Neuronal stem cell (in vitro differentiated cells): ENCODE data around the gene GJB3.

Source experiments
- DNase-seq: peaks from one replicate; pipeline ENCODE4 v3.0.0-alpha.2; 2013; ENCODE audit warnings: low spot score
- H2AFZ ChIP-seq: one replicate; pipeline ENCODE4 v1.6.1; 2013; ENCODE audit warnings: mild to moderate bottlenecking, low read length, inconsistent platforms
- H2AK5ac ChIP-seq: 2 replicates; pipeline ENCODE4 v1.6.1; 2013; ENCODE audit warnings: low read depth, mild to moderate bottlenecking, inconsistent platforms, low read length, moderate library complexity, mixed read lengths
- H2BK120ac ChIP-seq: 2 replicates; pipeline ENCODE4 v1.6.1; 2013; ENCODE audit warnings: low read depth, mild to moderate bottlenecking, inconsistent platforms, low read length, moderate library complexity, mixed read lengths
- H2BK12ac ChIP-seq: one replicate; pipeline ENCODE4 v1.6.1; 2013; ENCODE audit warnings: low read length, inconsistent platforms
- H2BK15ac ChIP-seq: 2 replicates; pipeline ENCODE4 v1.6.1; 2013; ENCODE audit warnings: mild to moderate bottlenecking, low read length, inconsistent platforms, mixed read lengths
- H2BK5ac ChIP-seq: one replicate; pipeline ENCODE4 v1.6.1; 2013; ENCODE audit warnings: inconsistent platforms, mild to moderate bottlenecking, low read length, moderate library complexity
- H3K14ac ChIP-seq: one replicate; pipeline ENCODE4 v1.6.1; 2013; ENCODE audit warnings: low read length, inconsistent platforms
- H3K18ac ChIP-seq: 2 replicates; pipeline ENCODE4 v1.6.1; 2013; ENCODE audit warnings: low read length, inconsistent platforms
- H3K23ac ChIP-seq: 2 replicates; pipeline ENCODE4 v1.6.1; 2013; ENCODE audit warnings: low read depth, mild to moderate bottlenecking, mixed read lengths, low read length, inconsistent platforms; ENCODE audit not compliant: poor library complexity
- H3K27ac ChIP-seq: replicated peaks from 3 replicates; pipeline ENCODE4 v1.5.1; 2013; ENCODE audit warnings: low read length, inconsistent platforms
- H3K27me3 ChIP-seq, 3 experiments: 2 replicates each; pipeline ENCODE4 v1.6.1; 2013; ENCODE audit warnings: low read length in 3 of 3, mild to moderate bottlenecking in 2 of 3, inconsistent platforms in 1 of 3, low read depth in 1 of 3, mixed read lengths in 1 of 3, moderate library complexity in 1 of 3; ENCODE audit not compliant: control insufficient read depth in 3 of 3, insufficient read depth in 3 of 3
- H3K36me3 ChIP-seq, 2 donors: replicated peaks in 1 of 2; 2 replicates each; pipeline ENCODE4 v1.6.1; 2013; ENCODE audit warnings: low read length in 2 of 2; ENCODE audit not compliant: control insufficient read depth in 2 of 2, insufficient read depth in 2 of 2
- H3K4ac ChIP-seq: 2 replicates; pipeline ENCODE4 v1.6.1; 2013; ENCODE audit warnings: inconsistent platforms, mild to moderate bottlenecking, low read length, moderate library complexity
- H3K4me1 ChIP-seq, 2 donors: 1 replicate in 1 of 2; 2 replicates in 1 of 2; pipeline ENCODE4 v1.6.1; 2013; ENCODE audit warnings: low read length in 2 of 2, low read depth in 1 of 2; ENCODE audit not compliant: control insufficient read depth in 2 of 2, insufficient read depth in 1 of 2
- H3K4me2 ChIP-seq: one replicate; pipeline ENCODE4 v1.6.1; 2013; ENCODE audit warnings: mild to moderate bottlenecking, low read length, inconsistent platforms; ENCODE audit not compliant: insufficient read depth, poor library complexity, severe bottlenecking
- H3K4me3 ChIP-seq, 2 donors: 2 replicates each; pipeline ENCODE4 v1.5.1; 2013; ENCODE audit warnings: low read length in 2 of 2, mild to moderate bottlenecking in 2 of 2, inconsistent platforms in 1 of 2, moderate library complexity in 1 of 2
- H3K79me1 ChIP-seq: one replicate; pipeline ENCODE4 v1.6.1; 2013; ENCODE audit warnings: low read depth, mild to moderate bottlenecking, inconsistent platforms, low read length, moderate library complexity
- H3K9ac ChIP-seq: one replicate; pipeline ENCODE4 v1.6.1; 2013; ENCODE audit warnings: mild to moderate bottlenecking, low read depth, low read length, inconsistent platforms; ENCODE audit not compliant: poor library complexity
- H3K9me3 ChIP-seq, 2 donors: replicated peaks in 1 of 2; 2 replicates each; pipeline versions ENCODE3 to v1.6.1; 2013; ENCODE audit warnings: low read length in 2 of 2, mild to moderate bottlenecking in 2 of 2, inconsistent platforms in 1 of 2, low read depth in 1 of 2, mixed read lengths in 1 of 2, moderate library complexity in 1 of 2; ENCODE audit not compliant: control insufficient read depth in 2 of 2, insufficient read depth in 1 of 2
- H4K8ac ChIP-seq: one replicate; pipeline ENCODE4 v1.6.1; 2013; ENCODE audit warnings: low read depth, mild to moderate bottlenecking, inconsistent platforms, low read length, moderate library complexity
- H4K91ac ChIP-seq: one replicate; pipeline ENCODE4 v1.6.1; 2013; ENCODE audit warnings: low read length, low read depth, mild to moderate bottlenecking, inconsistent platforms; ENCODE audit not compliant: poor library complexity
- WGBS, 2 donors: extraction: QIAGEN DNeasy Blood & Tissue Kit; methylation state at CpG; one replicate each; pipeline ENCODE4 v1.1.7; 2013; ENCODE audit warnings: missing lambda C conversion rate in 2 of 2, mixed read lengths in 1 of 2; ENCODE audit not compliant: insufficient read length in 2 of 2, insufficient replicate concordance in 1 of 2; ENCODE audit errors: extremely low coverage in 2 of 2; 5-methylcytosine and 5-hydroxymethylcytosine counted together

GJB3 gene

GRCh38 chr1:34754964-34755637 is 25.9 kb upstream of the GJB3 start, which contains the start of gene GJB5:
Gene GJB5, plus strand, starts transcription at chr1:34755047. Its CDS starts 2,284 bp downstream, at chr1:34757331.
- no peak within 1 kb of the TSS for H3K4me2 ChIP-seq
- no peak within 1 kb of the TSS for H4K91ac ChIP-seq
- H3K9ac ChIP-seq = no peak within 1 kb of the TSS
- no peak within 1 kb of the TSS for H3K4ac ChIP-seq
- H3K27me3 ChIP-seq = peaks cover 0 to 38% (median 0%) of the 10 kb centered on the region in 3 experiments
- WGBS, 2 donors = no CpG with 5 or more reads among the region's 13 CpGs
- H3K14ac ChIP-seq = peak within 1 kb of the TSS; percentile 42
- H2AFZ ChIP-seq = no peak within 1 kb of the TSS
- H2BK120ac ChIP-seq = peak within 1 kb of the TSS; percentile 69
- no peak within 1 kb of the TSS for H3K18ac ChIP-seq
- no peak within 1 kb of the TSS for H3K4me3 ChIP-seq
- H2BK15ac ChIP-seq = no peak within 1 kb of the TSS
- no peak within 1 kb of the TSS for H3K23ac ChIP-seq
- H3K79me1 ChIP-seq = no peaks in the 10 kb centered on the region
- H3K36me3 ChIP-seq = no peaks in the 10 kb centered on the region
- H3K9me3 ChIP-seq = no peaks in the 10 kb centered on the region
- no peak within 1 kb of the TSS for H2BK12ac ChIP-seq
- no peak for DNase-seq
- H2AK5ac ChIP-seq = peak within 1 kb of the TSS; percentile 9
- H4K8ac ChIP-seq = peak within 1 kb of the TSS; percentile 57
- peaks cover 0 to 13% of the 10 kb centered on the region in 2 donors for H3K4me1 ChIP-seq
- H3K27ac ChIP-seq = no peak within 1 kb of the TSS
- H2BK5ac ChIP-seq = no peak within 1 kb of the TSS

- Histone ChIP-seq H4K91ac (no peak overlapping the region), H2BK12ac (no peak overlapping the region), H4K8ac (no peak overlapping the region), H3K4ac (no peak overlapping the region), H2BK15ac (no peak overlapping the region), H3K4me3 (no peak overlapping the region), H3K36me3 (no peaks in the 10 kb centered on the region), H3K23ac (no peak overlapping the region), H3K14ac (peak overlapping the region; percentile 42), H2BK5ac (no peak overlapping the region), H3K79me1 (no peaks in the 10 kb centered on the region), H3K9ac (no peak overlapping the region), H3K4me1 (peaks cover 0 to 8% of the 10 kb centered on the region in 2 donors), H3K4me2 (no peak overlapping the region), H2AFZ (no peak overlapping the region), H3K9me3 (no peaks in the 10 kb centered on the region), H3K27me3 (peaks cover 0 to 34% (median 0%) of the 10 kb centered on the region in 3 experiments), H2BK120ac (no peak overlapping the region), H3K27ac (no peak overlapping the region), H3K18ac (no peak overlapping the region), H2AK5ac (no peak overlapping the region)
- WGBS, 2 donors = no CpG with 5 or more reads among the region's 6 CpGs
- DNase-seq = no peak
Observed at GRCh38 chr1:34755961-34756360, 25.1 kb upstream of the GJB3 start.

- H3K23ac ChIP-seq = no peak overlapping the region
- no peak overlapping the region for H3K18ac ChIP-seq
- H2BK120ac ChIP-seq = no peak overlapping the region
- H3K4me2 ChIP-seq = no peak overlapping the region
- H2AFZ ChIP-seq = no peak overlapping the region
- H2BK12ac ChIP-seq = no peak overlapping the region
- H3K14ac ChIP-seq = no peak overlapping the region
- peaks cover 0 to 28% (median 0%) of the 10 kb centered on the region in 3 experiments for H3K27me3 ChIP-seq
- no peak overlapping the region for H2BK5ac ChIP-seq
- no peak for DNase-seq
- no peak overlapping the region for H3K4ac ChIP-seq
- no peaks in the 10 kb centered on the region for H3K79me1 ChIP-seq
- H3K4me1 ChIP-seq = peaks cover 0 to 5% of the 10 kb centered on the region in 2 donors
- H3K36me3 ChIP-seq = no peaks in the 10 kb centered on the region
- H4K91ac ChIP-seq = no peak overlapping the region
- no peak overlapping the region for H3K27ac ChIP-seq
- no peak overlapping the region for H3K4me3 ChIP-seq
- H3K9me3 ChIP-seq = no peaks in the 10 kb centered on the region
- no peak overlapping the region for H3K9ac ChIP-seq
- WGBS, 2 donors = no CpG with 5 or more reads among the region's 21 CpGs
- no peak overlapping the region for H2AK5ac ChIP-seq
- no peak overlapping the region for H2BK15ac ChIP-seq
- no peak overlapping the region for H4K8ac ChIP-seq
Observed at GRCh38 chr1:34757386-34757785, 23.6 kb upstream of the GJB3 start.

DNA sequence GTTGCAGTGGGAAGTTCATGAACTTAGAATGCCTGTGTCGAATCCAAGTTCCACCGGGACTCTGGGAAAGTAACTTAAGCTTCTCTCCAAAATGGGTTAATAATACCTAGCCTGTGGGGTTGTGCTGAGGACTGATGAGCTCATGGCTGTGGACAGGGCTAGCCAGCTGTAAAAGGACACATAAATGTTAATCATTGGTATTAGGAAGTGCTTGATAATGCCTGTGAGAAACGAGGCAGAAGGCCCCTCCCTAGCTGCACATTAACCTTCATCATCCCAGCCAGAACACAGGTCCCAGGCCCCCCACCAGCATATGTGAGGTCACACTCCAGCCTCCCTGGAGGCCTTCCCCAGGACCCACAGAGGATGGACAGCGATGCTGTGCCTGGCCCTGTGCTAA is 22.3 kb upstream of the GJB3 start:
- H4K91ac ChIP-seq = no peak overlapping the region
- H2BK12ac ChIP-seq = no peak overlapping the region
- no peak overlapping the region for H3K27ac ChIP-seq
- no peaks in the 10 kb centered on the region for H3K79me1 ChIP-seq
- H2BK5ac ChIP-seq = no peak overlapping the region
- H3K9ac ChIP-seq = no peak overlapping the region
- DNase-seq = no peak
- peaks cover 0 to 5% of the 10 kb centered on the region in 2 donors for H3K4me1 ChIP-seq
- no peak overlapping the region for H3K4me3 ChIP-seq
- no peak overlapping the region for H2BK120ac ChIP-seq
- no peaks in the 10 kb centered on the region for H3K36me3 ChIP-seq
- no peak overlapping the region for H3K4ac ChIP-seq
- no peak overlapping the region for H3K18ac ChIP-seq
- peaks cover 0 to 19% (median 0%) of the 10 kb centered on the region in 3 experiments for H3K27me3 ChIP-seq
- no peak overlapping the region for H2AFZ ChIP-seq
- H3K4me2 ChIP-seq = no peak overlapping the region
- no peaks in the 10 kb centered on the region for H3K9me3 ChIP-seq
- no peak overlapping the region for H3K23ac ChIP-seq
- H3K14ac ChIP-seq = no peak overlapping the region
- H2AK5ac ChIP-seq = no peak overlapping the region
- WGBS, 2 donors = no CpG with 5 or more reads among the region's 4 CpGs
- H4K8ac ChIP-seq = no peak overlapping the region
- H2BK15ac ChIP-seq = no peak overlapping the region
